Ovary (tissue), 9 donors: ENCODE results near the gene ZSWIM6. TPM values are rescaled to one million over a fixed set of nuclear protein-coding genes. Genes with fewer than 3 reads are reported as not detected.

Source experiments
- DNase-seq, 5 donors: peaks; one replicate each; pipeline ENCODE4 v3.0.0-alpha.2; 2019 to 2020
- H3K27ac ChIP-seq, 2 donors: fragments of 200-600 bp; one replicate each; pipeline versions ENCODE4 v1.5.1 to v1.8.0; 2019 to 2022
- H3K27me3 ChIP-seq: fragments of 200-600 bp; one replicate; pipeline ENCODE4 v1.8.0; 2022
- H3K36me3 ChIP-seq: fragments of 200-600 bp; sonication (generic); one replicate; pipeline ENCODE4 v1.5.1; 2019
- H3K4me1 ChIP-seq: one replicate; pipeline ENCODE4 v1.8.1; 2013; ENCODE audit warnings: mild to moderate bottlenecking, moderate library complexity; ENCODE audit not compliant: insufficient read depth
- H3K4me3 ChIP-seq: fragments of 200-600 bp; sonication (generic); one replicate; pipeline ENCODE4 v1.5.1; 2017
- H3K9me3 ChIP-seq, 2 donors: fragments of 200-600 bp in 1 of 2; sonication (generic) in 1 of 2; one replicate each; pipeline versions ENCODE4 v1.5.1 to v1.8.1; 2013 to 2019; ENCODE audit warnings: mild to moderate bottlenecking in 1 of 2, moderate library complexity in 1 of 2
- CTCF ChIP-seq, 3 donors: fragments of 450-650 bp in 2 of 3; fragments of 200-600 bp in 1 of 3; IDR thresholded peaks; one replicate each; pipeline versions ENCODE4 v1.5.1 to v1.8.0; 2016 to 2022; ENCODE audit warnings: antibody characterized with exemption in 3 of 3, mild to moderate bottlenecking in 1 of 3
- EP300 ChIP-seq: sonication (generic); formaldehyde crosslinking; IDR thresholded peaks from one replicate; pipeline ENCODE4 v1.6.1; 2017; ENCODE audit warnings: antibody characterized with exemption
- POLR2A ChIP-seq: fragments of 450-650 bp; IDR thresholded peaks from one replicate; pipeline ENCODE4 v1.6.1; 2017; ENCODE audit warnings: antibody characterized with exemption, mild to moderate bottlenecking, moderate library complexity
- WGBS, 3 donors: extraction: QIAGEN DNeasy Blood & Tissue Kit in 1 of 3; methylation state at CpG; one replicate each; pipeline versions ENCODE4 v1.1.5 to v1.1.7; 2013 to 2017; 5-methylcytosine and 5-hydroxymethylcytosine counted together
- intact Hi-C, 4 donors: fragments of 100-400 bp; cut with DNase I; formaldehyde crosslinking; loops; one replicate each; pipeline versions ENCODE4 v1.11.0 to v1.15.1; 2022 to 2023
- polyA plus RNA-seq, 2 donors: library from polyadenylated mRNA; stranded (reverse); fragments of 200-250 nt in 1 of 2; fragments of 350-450 nt in 1 of 2; fragmentation: Illumina TruSeq in 1 of 2; extraction: RNeasy Lipid Tissue Mini Kit (QIAGEN cat#74804) in 1 of 2; gene quantifications; one replicate each; pipeline ENCODE4 v1.2.3, GENCODE V29; 2013 to 2014
- total RNA-seq, 7 donors: library from RNA; depleted of rRNA in 2 of 7; stranded (reverse); fragments of >200 nt in 2 of 7; fragmentation: NEBNext Ultra II Directional in 3 of 7; extraction: Animal tissue kit (Norgen Biotek cat#: 25700) in 3 of 7; gene quantifications; one replicate each; pipeline versions ENCODE4 v1.1.0 to v1.2.4, GENCODE V29; 2016 to 2023
- donor health status: DM: no; HTN: no; CAD: no; lungs with moderate emphysema.
- donor health status: DM: no; HTN: no; CAD: no.
- donor health status: Bipolar disorder and iron deficiency.
- donor health status: DM: yes; HTN: yes; CAD: no.
- donor health status: DM: no; HTN: no; CAD: no.
- donor health status: DM: yes; HTN: yes; CAD: no.

ZSWIM6 gene
- total and polyA plus RNA-seq, 9 donors = 4.1 to 15.3 (median 10.6) TPM

- WGBS, 3 donors = 83 to 90% (median 84%) methylated on average over 5 of the region's 5 CpGs
- DNase-seq = no peak
- Histone ChIP-seq H3K4me3 (no peak overlapping the region), H3K4me1 (peaks cover 3% of the 10 kb centered on the region), H3K27ac (no peak overlapping the region), H3K36me3 (no peaks in the 10 kb centered on the region), H3K9me3 (no peaks in the 10 kb centered on the region), H3K27me3 (no peaks in the 10 kb centered on the region)
- intact Hi-C loops = no loop called here
- TF ChIP-seq EP300 = no peak
- no peak for TF ChIP-seq CTCF (IDR thresholded peaks at IDR 0.05)
- no peak for TF ChIP-seq POLR2A
Observed at GRCh38 chr5:61498121-61498520, 166.1 kb downstream of the ZSWIM6 start.

- DNase-seq = no peak
- H3K4me3 ChIP-seq = no peak overlapping the region
- WGBS, 3 donors = 87 to 90% (median 90%) methylated on average over 3 of the region's 3 CpGs
- no peak overlapping the region for H3K27ac ChIP-seq
- TF ChIP-seq EP300 = no peak
- no peak for TF ChIP-seq CTCF (IDR thresholded peaks at IDR 0.05)
- no peak for TF ChIP-seq POLR2A
- H3K27me3 ChIP-seq = no peaks in the 10 kb centered on the region
- peaks cover 3% of the 10 kb centered on the region for H3K4me1 ChIP-seq
- intact Hi-C loops = no loop called here
- H3K36me3 ChIP-seq = no peaks in the 10 kb centered on the region
- H3K9me3 ChIP-seq = no peaks in the 10 kb centered on the region
Observed at GRCh38 chr5:61501971-61502370, 169.9 kb downstream of the ZSWIM6 start.

- WGBS, 3 donors = 44 to 98% (median 96%) methylated on average over 1 of the region's 1 CpG
- peaks cover 1% of the 10 kb centered on the region for H3K4me1 ChIP-seq
Observed at GRCh38 chr5:61504143-61504770, 172.2 kb downstream of the ZSWIM6 start.

DNA sequence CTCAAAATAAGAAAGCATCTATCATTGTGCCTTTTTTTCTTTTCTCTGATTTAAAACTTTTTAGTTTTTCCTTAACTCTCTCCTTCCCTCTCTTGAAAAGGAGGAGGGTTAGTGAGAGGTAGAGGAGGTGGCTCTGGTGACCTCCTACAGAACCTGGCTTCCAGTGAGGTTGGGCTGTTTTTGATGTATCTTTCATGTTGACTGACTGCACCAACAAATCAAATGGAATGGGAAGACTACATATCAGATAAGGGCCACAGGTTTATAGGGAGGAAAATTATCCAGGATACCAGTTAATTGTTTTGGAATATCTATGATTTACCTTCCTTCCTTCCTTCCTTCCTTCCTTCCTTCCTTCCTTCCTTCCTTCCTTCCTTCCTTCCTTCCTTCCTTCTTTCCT is 173.2 kb downstream of the ZSWIM6 start:
- intact Hi-C loops = no loop called here
- H3K27ac ChIP-seq = no peak overlapping the region
- H3K4me1 ChIP-seq = peaks cover 1% of the 10 kb centered on the region
- no peaks in the 10 kb centered on the region for H3K27me3 ChIP-seq
- no peak overlapping the region for H3K4me3 ChIP-seq
- H3K9me3 ChIP-seq = no peaks in the 10 kb centered on the region
- no peaks in the 10 kb centered on the region for H3K36me3 ChIP-seq
- DNase-seq = no peak
- TF ChIP-seq CTCF (IDR thresholded peaks at IDR 0.05) (no peak), POLR2A (no peak), EP300 (no peak)

More at GRCh38 chr5:61504143-61504770, 172.2 kb downstream of the ZSWIM6 start:
- Histone ChIP-seq H3K27ac (no peak overlapping the region), H3K9me3 (no peaks in the 10 kb centered on the region), H3K27me3 (no peaks in the 10 kb centered on the region), H3K36me3 (no peaks in the 10 kb centered on the region), H3K4me3 (no peak overlapping the region)
- TF ChIP-seq EP300 = no peak
- no peak for TF ChIP-seq CTCF (IDR thresholded peaks at IDR 0.05)
- TF ChIP-seq POLR2A = no peak
- DNase-seq = no peak
- intact Hi-C loops = no loop called here
